ENCODE data around the gene ADCY9. TPM values are rescaled to one million over a fixed set of nuclear protein-coding genes. Genes with fewer than 3 reads are reported as not detected.
A peak's percentile ranks its signal among the peaks of the same experiment; 100 is the strongest.
"Not testable (repeated sequence)": the region's sequence is repeated elsewhere in the genome, so short reads cannot be mapped to it uniquely, and the experiment has no call there.

The ADCY9 gene
- total RNA-seq, 1 donor from 2014 or later, result 43.2 TPM

DNA sequence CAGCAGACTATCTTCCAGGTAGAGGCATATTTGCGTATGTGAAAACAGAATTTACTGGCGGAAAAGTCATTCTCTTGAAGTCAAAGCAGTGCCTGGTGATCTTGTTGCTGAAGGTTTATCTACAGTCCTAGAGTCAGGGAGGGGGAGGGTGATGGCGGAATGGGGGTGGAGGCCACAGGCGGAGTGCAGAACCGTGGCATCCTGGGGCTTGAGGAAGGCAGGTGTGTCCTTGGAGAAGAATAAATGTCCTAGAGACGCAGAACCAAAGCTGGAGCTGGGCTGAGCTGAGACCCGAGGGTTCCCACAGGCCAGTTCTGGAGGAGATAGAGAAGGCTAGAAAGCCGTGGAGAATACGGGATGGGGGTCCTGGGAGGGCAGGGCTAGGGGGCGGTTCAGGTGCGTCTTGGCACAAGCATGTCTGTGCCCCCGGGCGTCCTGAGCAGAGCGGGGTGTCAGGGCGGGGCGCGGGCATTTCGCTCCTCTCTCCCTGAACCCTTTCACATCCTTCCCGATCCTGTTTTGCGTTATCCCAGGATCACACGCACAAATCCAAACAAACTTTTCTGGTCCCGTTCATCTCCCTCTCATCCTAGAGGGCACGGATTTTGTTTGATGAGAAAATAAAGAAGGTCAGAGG is 158.8 kb downstream of the ADCY9 start:
- H3K27ac ChIP-seq, result no peak overlapping the region
- DNase-seq, result no peak
- no peaks in the 10 kb centered on the region for H3K36me3 ChIP-seq
- TF ChIP-seq, protein P1, sequence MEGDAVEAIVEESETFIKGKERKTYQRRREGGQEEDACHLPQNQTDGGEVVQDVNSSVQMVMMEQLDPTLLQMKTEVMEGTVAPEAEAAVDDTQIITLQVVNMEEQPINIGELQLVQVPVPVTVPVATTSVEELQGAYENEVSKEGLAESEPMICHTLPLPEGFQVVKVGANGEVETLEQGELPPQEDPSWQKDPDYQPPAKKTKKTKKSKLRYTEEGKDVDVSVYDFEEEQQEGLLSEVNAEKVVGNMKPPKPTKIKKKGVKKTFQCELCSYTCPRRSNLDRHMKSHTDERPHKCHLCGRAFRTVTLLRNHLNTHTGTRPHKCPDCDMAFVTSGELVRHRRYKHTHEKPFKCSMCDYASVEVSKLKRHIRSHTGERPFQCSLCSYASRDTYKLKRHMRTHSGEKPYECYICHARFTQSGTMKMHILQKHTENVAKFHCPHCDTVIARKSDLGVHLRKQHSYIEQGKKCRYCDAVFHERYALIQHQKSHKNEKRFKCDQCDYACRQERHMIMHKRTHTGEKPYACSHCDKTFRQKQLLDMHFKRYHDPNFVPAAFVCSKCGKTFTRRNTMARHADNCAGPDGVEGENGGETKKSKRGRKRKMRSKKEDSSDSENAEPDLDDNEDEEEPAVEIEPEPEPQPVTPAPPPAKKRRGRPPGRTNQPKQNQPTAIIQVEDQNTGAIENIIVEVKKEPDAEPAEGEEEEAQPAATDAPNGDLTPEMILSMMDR (IDR thresholded peaks at IDR 0.05), result no peak
- no peaks in the 10 kb centered on the region for H3K27me3 ChIP-seq (ENCODE audit: low read depth)
- peaks cover 28% of the 10 kb centered on the region for H3K4me1 ChIP-seq
- H3K9me3 ChIP-seq, result no peaks in the 10 kb centered on the region
- H3K4me3 ChIP-seq, result no peak overlapping the region
- no peak for ATAC-seq
- intact Hi-C loops (cut with DNase I), result no loop called here

DNA sequence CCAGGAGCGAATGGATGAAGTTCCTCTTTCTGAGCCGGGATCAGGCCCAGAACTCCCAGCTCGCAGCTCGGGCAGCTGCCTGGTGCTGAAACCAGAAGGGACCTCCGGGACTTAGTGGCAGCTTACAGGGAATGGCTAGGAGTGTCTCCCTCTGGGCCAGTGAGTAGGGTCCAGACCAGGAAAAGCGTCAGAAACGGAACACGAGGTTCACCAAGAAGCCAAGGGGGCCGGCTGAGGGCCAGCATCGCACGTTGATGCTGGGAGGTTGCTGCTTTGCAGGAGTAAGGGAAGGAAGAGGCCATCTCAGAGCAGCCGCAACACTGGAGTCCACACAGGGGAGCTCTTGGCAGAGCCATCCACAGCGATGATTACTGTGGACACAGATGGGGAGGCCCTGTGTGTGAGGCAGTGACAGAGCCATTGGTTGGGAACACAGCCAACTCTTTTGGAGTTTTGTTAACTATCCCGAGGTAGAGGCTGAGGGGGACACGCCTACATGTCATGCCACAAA is 161.8 kb downstream of the ADCY9 start:
- Histone ChIP-seq H3K36me3 (no peaks in the 10 kb centered on the region), H3K9me3 (no peaks in the 10 kb centered on the region), H3K27ac (no peak overlapping the region), H3K4me3 (no peak overlapping the region), H3K4me1 (peaks cover 22% of the 10 kb centered on the region), H3K27me3 (ENCODE audit: low read depth) (no peaks in the 10 kb centered on the region)
- TF ChIP-seq, protein P1 (IDR thresholded peaks at IDR 0.05), result no peak
- ATAC-seq (no peak), DNase-seq (no peak)
- intact Hi-C loops (cut with DNase I), result no loop called here

DNA sequence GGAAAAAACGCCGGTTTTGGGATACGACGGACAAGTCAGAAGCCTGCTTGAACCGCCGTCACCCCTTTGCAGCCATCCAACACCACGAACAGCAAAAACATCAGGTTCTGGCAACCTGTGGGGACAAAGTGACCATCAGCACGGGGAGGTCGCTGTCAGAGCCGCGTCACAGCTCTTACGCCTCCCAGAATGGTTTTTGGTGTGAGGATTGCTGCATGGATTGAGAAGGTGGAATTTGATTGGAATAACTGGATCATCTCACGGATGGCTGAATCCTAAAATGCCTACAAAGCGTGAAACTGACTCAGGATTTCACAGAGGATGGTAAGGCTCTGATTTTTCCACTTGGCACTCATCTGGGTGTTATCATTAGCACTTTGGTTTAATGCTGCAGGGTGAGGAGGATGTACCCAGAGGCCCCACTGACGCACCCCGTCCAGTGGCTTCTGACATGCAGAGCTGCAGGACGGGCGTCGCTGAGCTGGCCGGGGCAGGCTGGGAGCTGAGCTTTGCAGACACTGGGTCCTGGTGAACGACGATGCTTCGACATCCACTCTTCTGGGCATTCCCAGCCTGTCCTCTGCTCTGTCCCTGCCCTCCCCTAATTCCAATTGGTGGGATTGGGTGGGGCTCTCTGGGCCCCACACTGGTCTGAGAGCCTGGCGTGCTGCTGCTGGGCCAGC is 162.4 kb downstream of the ADCY9 start:
- no peak overlapping the region for H3K27ac ChIP-seq
- H3K36me3 ChIP-seq, result no peaks in the 10 kb centered on the region
- peaks cover 22% of the 10 kb centered on the region for H3K4me1 ChIP-seq
- H3K4me3 ChIP-seq, result no peak overlapping the region
- no peaks in the 10 kb centered on the region for H3K9me3 ChIP-seq
- intact Hi-C loops (cut with DNase I), result no loop called here
- TF ChIP-seq, protein P1 (IDR thresholded peaks at IDR 0.05), result no peak
- ATAC-seq (no peak), DNase-seq (no peak)
- no peaks in the 10 kb centered on the region for H3K27me3 ChIP-seq (ENCODE audit: low read depth)

DNA sequence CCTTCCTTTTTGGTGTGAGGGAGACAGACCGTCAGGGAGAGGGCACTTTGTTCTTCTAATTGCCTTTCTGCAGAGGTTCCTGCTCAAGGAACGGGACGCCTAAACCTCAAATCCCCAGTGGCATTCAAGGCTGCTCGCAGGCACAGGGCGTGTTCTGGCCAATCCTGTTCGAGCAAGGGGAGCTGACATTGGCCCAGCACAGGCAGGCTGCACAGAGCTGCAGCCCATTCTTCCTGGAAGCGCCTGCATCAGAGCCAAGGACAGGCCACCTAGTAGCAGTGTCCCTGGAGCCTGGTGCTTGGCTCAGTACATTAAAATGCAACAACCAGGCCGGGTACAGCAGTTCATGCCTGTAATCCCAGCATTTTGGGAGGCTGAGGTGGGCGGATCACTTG is 163.5 kb downstream of the ADCY9 start:
- ATAC-seq, result peak in 1 of 2 donors; percentile 43
- no peak overlapping the region for H3K27ac ChIP-seq
- no peaks in the 10 kb centered on the region for H3K27me3 ChIP-seq (ENCODE audit: low read depth)
- H3K4me1 ChIP-seq, result peaks cover 22% of the 10 kb centered on the region
- TF ChIP-seq, protein P1 (IDR thresholded peaks at IDR 0.05), result no peak
- intact Hi-C loops (cut with DNase I), result no loop called here
- no peaks in the 10 kb centered on the region for H3K9me3 ChIP-seq
- no peaks in the 10 kb centered on the region for H3K36me3 ChIP-seq
- H3K4me3 ChIP-seq, result no peak overlapping the region
- DNase-seq, result no peak

DNA sequence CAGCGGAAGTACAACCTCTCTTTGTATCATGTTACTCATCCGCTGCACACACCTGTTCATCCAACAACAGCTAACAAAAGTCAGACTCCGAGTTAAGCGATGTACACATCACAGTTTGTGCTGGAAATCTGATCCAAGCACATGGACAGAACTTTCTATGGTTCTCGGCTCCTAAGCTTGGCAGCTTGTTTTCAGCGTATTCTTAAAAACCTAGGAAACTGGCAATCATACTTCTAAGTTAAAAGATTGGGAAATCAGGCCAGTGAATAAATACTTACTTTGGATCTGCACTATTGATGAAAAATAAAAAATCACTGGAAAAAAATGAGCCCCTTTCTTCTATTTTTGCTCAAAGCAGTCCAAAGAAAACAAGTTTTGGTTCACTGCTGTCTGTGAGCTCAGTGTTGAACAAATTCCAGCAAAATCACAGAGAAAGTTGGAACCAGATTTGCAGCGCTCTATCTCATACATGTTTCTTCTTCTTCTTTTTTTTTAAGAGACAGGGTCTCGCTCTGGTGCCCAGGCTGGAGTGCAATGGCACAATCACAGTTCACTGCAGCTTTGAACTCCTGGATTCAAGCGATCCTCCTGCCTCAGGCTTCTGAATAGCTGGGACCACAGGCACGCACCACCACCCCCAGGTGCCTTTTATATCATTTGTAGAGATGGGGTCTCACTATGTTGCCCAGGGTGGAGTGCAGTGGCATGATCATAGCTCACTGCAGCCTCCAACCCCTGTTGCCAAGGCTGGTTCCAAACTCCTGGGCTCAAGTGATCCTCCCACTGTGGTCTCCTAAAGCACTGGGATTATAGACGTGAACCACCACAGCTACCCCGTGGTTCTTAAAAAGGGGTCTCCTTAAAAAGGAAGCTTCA is 164.1 kb downstream of the ADCY9 start:
- peaks cover 22% of the 10 kb centered on the region for H3K4me1 ChIP-seq
- H3K4me3 ChIP-seq, result no peak overlapping the region
- no peaks in the 10 kb centered on the region for H3K36me3 ChIP-seq
- TF ChIP-seq, protein P1 (IDR thresholded peaks at IDR 0.05), result no peak
- no peaks in the 10 kb centered on the region for H3K27me3 ChIP-seq (ENCODE audit: low read depth)
- H3K27ac ChIP-seq, result peak overlapping the region; percentile 24
- DNase-seq (no peak), ATAC-seq (no peak)
- no peaks in the 10 kb centered on the region for H3K9me3 ChIP-seq
- intact Hi-C loops (cut with DNase I), result no loop called here

DNA sequence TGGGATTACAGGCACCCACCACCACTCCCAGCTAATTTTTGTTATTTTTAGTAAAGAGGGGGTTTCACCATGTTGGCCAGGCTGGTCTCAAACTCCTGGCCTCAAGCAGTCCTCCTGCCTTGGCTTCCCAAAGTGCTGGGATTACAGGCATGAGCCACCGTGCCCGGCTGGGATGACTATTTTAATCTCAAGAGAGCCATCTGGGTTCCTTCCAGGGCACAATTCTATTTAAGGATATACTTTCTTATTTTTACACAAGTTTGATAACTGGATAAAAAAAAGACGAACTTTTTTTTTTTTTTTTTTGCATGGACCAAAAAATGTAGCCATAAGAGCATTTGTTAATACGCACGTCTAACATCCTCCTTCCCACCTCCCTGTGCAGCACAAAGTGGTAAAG is 164.9 kb downstream of the ADCY9 start:
- Histone ChIP-seq H3K4me1 (peaks cover 27% of the 10 kb centered on the region), H3K27ac (peak overlapping the region; percentile 86)
- H3K27me3 ChIP-seq (ENCODE audit: low read depth); H3K36me3 ChIP-seq; H3K4me3 ChIP-seq; DNase-seq; H3K9me3 ChIP-seq; ATAC-seq; intact Hi-C loops (cut with DNase I): not testable (repeated sequence)
